Neural progenitor cell (in vitro differentiated cells): Measurements from ENCODE around the gene DNM2.

Experiments used
- EZH2 ChIP-seq: fragments of 200-600 bp; sonication (generic); IDR thresholded peaks from 2 replicates; pipeline ENCODE4 v1.6.1; 2017; ENCODE audit warnings: antibody characterized with exemption, mild to moderate bottlenecking, moderate library complexity
- TF ChIP-seq, protein P1 (sequence below): fragments of 200-600 bp; sonication (generic); IDR thresholded peaks from 2 replicates; pipeline ENCODE4 v1.5.1; 2017; ENCODE audit warnings: antibody characterized with exemption, mild to moderate bottlenecking

DNA sequence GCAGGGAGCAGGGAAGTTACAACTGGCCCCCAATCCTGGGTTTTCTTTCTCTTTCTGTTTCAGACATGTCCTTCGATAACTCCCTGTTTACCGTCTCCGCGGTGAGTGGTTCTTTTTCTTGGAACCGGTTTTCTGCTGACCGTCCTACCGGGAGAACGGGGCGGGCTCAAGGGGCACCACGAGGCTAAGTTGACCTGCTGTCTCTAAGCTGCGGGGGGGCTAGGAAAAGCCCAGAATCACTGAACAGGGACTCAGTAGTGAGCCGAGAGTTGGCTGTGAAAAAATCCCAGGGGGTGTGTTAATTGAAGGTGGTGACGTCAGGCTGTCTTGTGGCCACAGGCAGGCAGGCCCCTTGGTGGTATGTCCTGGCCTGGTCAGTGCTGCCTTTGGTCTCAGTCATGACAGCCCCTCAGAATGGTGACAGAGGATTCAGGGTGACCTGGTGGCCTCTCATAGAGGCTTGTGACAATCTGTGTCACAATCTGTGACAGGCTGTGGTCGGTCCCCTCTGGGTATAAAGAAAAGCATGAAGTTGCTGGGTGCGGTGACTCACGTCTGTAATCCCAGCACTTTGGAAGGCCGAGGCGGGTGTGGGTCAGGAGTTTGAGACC lies 145.3 kb downstream of the DNM2 start:
- TF ChIP-seq EZH2 = no peak
- TF ChIP-seq, protein P1, sequence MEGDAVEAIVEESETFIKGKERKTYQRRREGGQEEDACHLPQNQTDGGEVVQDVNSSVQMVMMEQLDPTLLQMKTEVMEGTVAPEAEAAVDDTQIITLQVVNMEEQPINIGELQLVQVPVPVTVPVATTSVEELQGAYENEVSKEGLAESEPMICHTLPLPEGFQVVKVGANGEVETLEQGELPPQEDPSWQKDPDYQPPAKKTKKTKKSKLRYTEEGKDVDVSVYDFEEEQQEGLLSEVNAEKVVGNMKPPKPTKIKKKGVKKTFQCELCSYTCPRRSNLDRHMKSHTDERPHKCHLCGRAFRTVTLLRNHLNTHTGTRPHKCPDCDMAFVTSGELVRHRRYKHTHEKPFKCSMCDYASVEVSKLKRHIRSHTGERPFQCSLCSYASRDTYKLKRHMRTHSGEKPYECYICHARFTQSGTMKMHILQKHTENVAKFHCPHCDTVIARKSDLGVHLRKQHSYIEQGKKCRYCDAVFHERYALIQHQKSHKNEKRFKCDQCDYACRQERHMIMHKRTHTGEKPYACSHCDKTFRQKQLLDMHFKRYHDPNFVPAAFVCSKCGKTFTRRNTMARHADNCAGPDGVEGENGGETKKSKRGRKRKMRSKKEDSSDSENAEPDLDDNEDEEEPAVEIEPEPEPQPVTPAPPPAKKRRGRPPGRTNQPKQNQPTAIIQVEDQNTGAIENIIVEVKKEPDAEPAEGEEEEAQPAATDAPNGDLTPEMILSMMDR = no peak
